Measurements from ENCODE around the gene ADAM17.
A peak's percentile ranks its signal among the peaks of the same experiment; 100 is the strongest.
"Not testable (repeated sequence)": the region's sequence is repeated elsewhere in the genome, so short reads cannot be mapped to it uniquely, and the experiment has no call there.

Gene ADAM17

GRCh38 chr2:9565436-9566153 is 10.0 kb upstream of the ADAM17 start:
- no peak for FAIRE-seq

GRCh38 chr2:9560628-9561027 is 5.0 kb upstream of the ADAM17 start:
- FAIRE-seq: no peak

- no peak for FAIRE-seq
Observed at GRCh38 chr2:9558948-9559381, 3.3 kb upstream of the ADAM17 start.

- FAIRE-seq: no peak
Observed at GRCh38 chr2:9556121-9556743, 602 bp upstream of the ADAM17 start.

- FAIRE-seq: no peak
Observed at GRCh38 chr2:9554921-9555296, 721 bp downstream of the ADAM17 start.

DNA sequence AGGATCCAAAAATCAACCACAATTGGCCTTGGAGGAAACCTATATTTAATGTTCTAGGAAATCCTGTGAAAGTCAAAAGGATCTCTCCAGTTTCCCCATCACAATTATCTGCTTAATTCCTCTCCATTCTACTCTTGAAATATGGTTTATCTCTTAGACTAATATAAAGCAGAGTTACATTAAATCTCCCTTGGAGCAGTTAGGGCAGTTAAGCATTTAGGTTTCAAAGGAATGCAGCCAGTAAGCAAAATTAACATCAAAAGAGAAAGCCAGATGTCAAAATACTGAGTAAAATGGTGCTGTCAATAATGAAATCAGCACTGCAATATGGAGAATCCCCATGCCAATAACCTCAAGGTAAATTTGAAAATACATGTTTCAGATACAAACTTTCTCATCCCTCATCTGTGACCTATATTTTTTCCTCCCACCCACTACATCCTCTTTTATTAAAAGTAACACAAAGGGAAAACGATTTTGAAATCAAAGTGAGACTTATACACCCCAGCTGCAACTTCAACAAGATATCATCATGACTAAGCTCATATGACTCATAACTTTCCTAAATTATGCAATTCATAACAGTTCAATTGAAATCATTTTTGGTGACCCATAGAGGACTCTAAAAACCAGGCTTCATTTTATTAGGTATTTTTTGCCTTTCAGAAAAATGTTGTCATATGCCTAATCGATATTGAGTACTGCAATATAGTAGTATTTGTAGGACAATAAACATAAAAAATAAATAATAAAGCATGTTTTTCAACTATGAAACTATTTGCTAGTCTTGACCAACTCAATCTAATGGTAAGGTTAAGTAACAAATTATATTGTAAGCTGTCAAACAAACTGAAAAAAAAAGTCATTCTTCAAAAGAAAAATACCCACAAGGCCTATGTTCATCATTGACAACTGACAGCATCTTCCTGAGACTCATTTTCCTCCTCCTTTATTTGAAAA is 3.1 kb downstream of the ADAM17 start:
- no peak for FAIRE-seq

- not testable (repeated sequence) for FAIRE-seq
Observed at GRCh38 chr2:9550859-9551391, 4.7 kb downstream of the ADAM17 start.

- no peak for FAIRE-seq
Observed at GRCh38 chr2:9549420-9549819, 6.2 kb downstream of the ADAM17 start.

DNA sequence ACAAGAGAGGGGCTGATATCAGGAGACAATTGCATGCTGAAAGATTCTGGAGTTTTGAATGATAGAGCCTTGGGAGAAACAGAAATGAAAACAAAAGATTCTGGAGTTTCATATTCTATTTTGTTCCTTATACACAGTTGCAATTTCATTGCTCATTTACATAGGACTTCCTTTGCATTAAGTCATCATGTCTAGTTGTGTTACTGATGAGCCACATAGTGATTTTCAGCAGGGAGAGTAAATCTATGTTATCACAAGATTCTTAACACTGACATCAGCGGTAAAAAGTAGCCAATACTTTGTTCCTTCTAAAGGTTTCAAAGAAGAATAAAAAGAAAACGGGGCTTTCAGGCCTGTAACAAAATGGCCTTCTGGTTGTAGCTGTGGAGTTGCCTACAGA is 7.1 kb downstream of the ADAM17 start:
- FAIRE-seq: no peak

DNA sequence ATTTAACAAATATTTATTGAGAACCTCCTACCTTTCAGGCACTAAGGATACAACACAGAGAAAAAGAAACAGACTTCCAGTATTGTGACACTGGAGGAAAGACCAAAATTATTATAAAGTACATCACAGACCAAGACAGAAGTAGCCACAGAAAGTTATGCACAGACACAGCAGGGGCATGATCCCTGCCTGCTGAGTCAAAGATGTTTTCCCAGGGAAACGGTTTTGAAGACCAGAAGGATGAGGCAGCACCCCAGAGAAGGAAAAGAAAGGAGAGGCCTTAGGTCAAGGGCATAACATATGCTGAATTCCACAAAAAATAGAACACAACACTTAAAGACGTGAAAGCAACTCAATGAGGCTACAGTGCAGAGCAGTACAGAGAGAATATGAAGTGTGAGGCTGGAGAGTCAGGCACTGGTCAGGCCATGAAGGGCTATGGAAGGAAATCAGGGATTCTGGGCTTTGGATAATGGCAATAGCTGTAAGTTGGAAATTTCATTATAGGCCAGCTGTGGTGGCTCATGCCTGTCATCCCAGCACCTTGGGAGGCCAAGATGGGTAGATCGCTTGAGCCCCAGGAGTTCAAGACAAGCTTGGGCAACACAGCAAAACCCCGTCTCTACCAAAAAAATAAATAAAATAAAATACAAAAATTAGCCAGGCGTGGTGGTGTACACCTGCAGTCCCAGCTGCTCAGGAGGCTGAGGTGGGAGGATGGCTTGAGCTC is 8.2 kb downstream of the ADAM17 start:
- FAIRE-seq: no peak

GRCh38 chr2:9545502-9545901 is 10.1 kb downstream of the ADAM17 start:
- no peak for FAIRE-seq

- no peak for FAIRE-seq
Observed at GRCh38 chr2:9543557-9543956, 12.1 kb downstream of the ADAM17 start.

DNA sequence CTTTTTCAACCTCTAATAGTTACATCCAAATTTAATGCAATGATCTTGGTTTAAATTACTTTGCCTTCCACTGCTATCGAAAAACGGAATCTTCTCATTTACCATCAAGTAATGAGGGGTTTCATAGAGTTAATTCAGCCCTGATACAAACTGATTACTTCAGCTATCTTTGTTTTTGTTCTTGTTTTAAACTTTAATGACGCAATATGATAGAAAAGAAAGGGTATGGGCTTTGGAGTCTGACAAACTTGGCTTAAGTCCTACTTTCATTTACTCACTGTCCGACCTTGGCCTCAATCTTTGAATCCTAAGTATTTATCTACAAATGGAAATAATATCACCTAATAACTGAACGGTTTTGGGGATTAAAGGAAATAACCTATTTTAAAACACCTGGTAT is 16.1 kb downstream of the ADAM17 start:
- FAIRE-seq: no peak

- peak; percentile 31 for FAIRE-seq
Observed at GRCh38 chr2:9538000-9538507, 17.6 kb downstream of the ADAM17 start.

- no peak for FAIRE-seq
Observed at GRCh38 chr2:9536504-9536903, 19.1 kb downstream of the ADAM17 start.

GRCh38 chr2:9535177-9535576 is 20.5 kb downstream of the ADAM17 start:
- FAIRE-seq: no peak

- FAIRE-seq: no peak
Observed at GRCh38 chr2:9533663-9534062, 22.0 kb downstream of the ADAM17 start.

DNA sequence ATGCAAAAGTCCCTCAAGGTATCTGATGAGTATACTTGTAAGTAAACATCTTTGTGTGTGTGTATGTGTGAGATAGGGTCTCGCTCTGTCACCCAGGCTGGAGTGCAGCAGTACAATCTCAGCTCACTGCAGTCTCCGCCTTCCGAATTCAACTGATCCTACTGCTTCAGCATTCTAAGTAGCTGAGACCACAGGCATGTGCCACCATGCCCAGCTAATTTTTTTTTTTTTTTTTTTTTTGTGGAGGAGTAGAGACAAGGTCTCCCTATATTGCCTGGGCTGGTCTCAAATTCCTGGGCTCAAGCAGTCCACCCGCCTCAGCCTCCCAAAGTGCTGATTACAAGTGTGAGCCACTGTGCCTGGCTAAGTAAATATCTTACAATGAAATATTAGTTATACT is 23.2 kb downstream of the ADAM17 start:
- no peak for FAIRE-seq

GRCh38 chr2:9527995-9528787 is 27.4 kb downstream of the ADAM17 start:
- peak; percentile 14 for FAIRE-seq

GRCh38 chr2:9525266-9525665 is 30.4 kb downstream of the ADAM17 start:
- FAIRE-seq: no peak

GRCh38 chr2:9524291-9524690 is 31.3 kb downstream of the ADAM17 start:
- FAIRE-seq: no peak
